ENCODE measurements around the gene ENDOD1. TPM values are rescaled to one million over a fixed set of nuclear protein-coding genes. Genes with fewer than 3 reads are reported as not detected.

ENDOD1 gene
- total RNA-seq, 4 donors from 2014 or later: 31.1 to 52.3 (median 36.8) TPM

- no peaks in the 10 kb centered on the region for H3K27me3 ChIP-seq
- H3K4me1 ChIP-seq: no peaks in the 10 kb centered on the region
- no peak overlapping the region for H3K4me3 ChIP-seq (replicated peaks in 1 of 3)
- no peaks in the 10 kb centered on the region for H3K9me3 ChIP-seq
- no peak for DNase-seq
- intact Hi-C loops (cut with DNase I): no loop called here
- H3K36me3 ChIP-seq: peaks cover 10 to 16% of the 10 kb centered on the region in 2 donors
- no peak overlapping the region for H3K27ac ChIP-seq
- no peak for TF ChIP-seq POLR2A (IDR thresholded peaks at IDR 0.05)
- TF ChIP-seq CTCF (IDR thresholded peaks at IDR 0.05): no peak
- WGBS, 2 donors: 97% methylated on average over 5 of the region's 5 CpGs
Measured at GRCh38 chr11:95170294-95170693, 80.6 kb downstream of the ENDOD1 start.

GRCh38 chr11:95175818-95176380 is 86.3 kb downstream of the ENDOD1 start:
- no peak for DNase-seq
- no peaks in the 10 kb centered on the region for H3K27me3 ChIP-seq
- WGBS, 2 donors: 88 to 90% methylated on average over 4 of the region's 4 CpGs
- intact Hi-C loops (cut with DNase I): no loop called here
- H3K36me3 ChIP-seq: peaks cover 21 to 40% of the 10 kb centered on the region in 2 donors
- no peaks in the 10 kb centered on the region for H3K4me1 ChIP-seq
- no peak overlapping the region for H3K4me3 ChIP-seq (replicated peaks in 1 of 3)
- no peaks in the 10 kb centered on the region for H3K9me3 ChIP-seq
- no peak for TF ChIP-seq POLR2A (IDR thresholded peaks at IDR 0.05)
- no peak for TF ChIP-seq CTCF (IDR thresholded peaks at IDR 0.05)
- H3K27ac ChIP-seq: no peak overlapping the region

Other genes with a start within 250 kb of the ENDOD1 start
- 10 to 100 TPM; 25.7 to 61.6 (median 43.6) TPM for gene CWC15, start 116.3 kb upstream of the ENDOD1 start, total RNA-seq
- gene KDM4D, start 116.1 kb upstream of the ENDOD1 start, total RNA-seq: 1 to 10 TPM in 2 of 4 donors, under 1 TPM in 2; 0.83 to 1.2 (median 0.98) TPM
- not detected for gene KDM4E, start 64.6 kb upstream of the ENDOD1 start, total RNA-seq
- gene KDM4F, start 40.4 kb upstream of the ENDOD1 start, total RNA-seq: not detected
- gene SRSF8, start 22.9 kb upstream of the ENDOD1 start, total RNA-seq: 10 to 100 TPM; 42.9 to 53.5 (median 51.8) TPM
- gene SESN3, start 141.4 kb downstream of the ENDOD1 start, total RNA-seq: 10 to 100 TPM; 54.3 to 82.2 (median 71.8) TPM

Data from thyroid gland (tissue), 4 donors.